Pancreas (tissue), 10 donors: Measurements from ENCODE around the gene DHX34. TPM values are rescaled to one million over a fixed set of nuclear protein-coding genes. Genes with fewer than 3 reads are reported as not detected.
A peak's percentile ranks its signal among the peaks of the same experiment; 100 is the strongest.

Source experiments
- ATAC-seq, 4 donors: fragments of 200-7000 bp; cut with Tn5 transposase; one replicate each; pipeline versions ENCODE4 v1.8.0 to v1.9.1; 2020; ENCODE audit warnings: mild to moderate bottlenecking in 4 of 4, moderate library complexity in 4 of 4
- DNase-seq, 6 donors: peaks; one replicate each; pipeline ENCODE4 v3.0.0-alpha.2; 2020
- FAIRE-seq: peaks from 2 replicates; lab custom pipeline; 2012; peaks lifted over from hg19 to GRCh38; lab: Jason Lieb, UNC
- H3K27ac ChIP-seq, 4 donors: fragments of 200-600 bp; sonication (generic); 1 replicate in 3 of 4; 2 replicates in 1 of 4; pipeline versions ENCODE4 v1.5.0 to v1.8.0; 2020
- H3K27me3 ChIP-seq, 4 donors: fragments of 200-600 bp; one replicate each; pipeline ENCODE4 v1.8.0; 2021
- H3K36me3 ChIP-seq, 3 donors: fragments of 200-600 bp; sonication (generic) in 1 of 3; one replicate each; pipeline versions ENCODE4 v1.5.0 to v1.8.0; 2020 to 2021
- H3K4me1 ChIP-seq, 3 donors: fragments of 200-600 bp; one replicate each; pipeline ENCODE4 v1.8.0; 2021
- H3K4me3 ChIP-seq, 4 donors: fragments of 200-600 bp; sonication (generic) in 2 of 4; one replicate each; pipeline versions ENCODE4 v1.5.0 to v1.8.0; 2020 to 2021
- H3K9me3 ChIP-seq, 4 donors: fragments of 200-600 bp; one replicate each; pipeline ENCODE4 v1.8.0; 2021
- WGBS, 2 donors: extraction: QIAGEN DNeasy Blood & Tissue Kit; methylation state at CpG; one replicate each; pipeline ENCODE4 v1.1.7; 2013; 5-methylcytosine and 5-hydroxymethylcytosine counted together
- intact Hi-C, 3 donors: fragments of 100-400 bp; cut with DNase I; formaldehyde crosslinking; loops; one replicate each; pipeline versions ENCODE4 v1.11.1 to v1.14.2; 2022
- polyA plus RNA-seq, 2 donors: library from polyadenylated mRNA; stranded (reverse); fragments of 200-250 nt; gene quantifications; one replicate each; pipeline ENCODE4 v1.2.3, GENCODE V29; 2013
- total RNA-seq, 6 donors: library from RNA; stranded (reverse); fragmentation: NEBNext Ultra II Directional in 4 of 6; extraction: Animal tissue kit (Norgen Biotek cat#: 25700) in 4 of 6; gene quantifications; one replicate each; pipeline versions ENCODE4 v1.2.1 to v1.2.4, GENCODE V29; 2021 to 2023
- TF ChIP-seq, protein P1 (sequence below), 4 donors: fragments of 200-600 bp; sonication (generic) in 3 of 4; IDR thresholded peaks; one replicate each; pipeline versions ENCODE4 v1.5.0 to v1.8.0; 2021; ENCODE audit warnings: antibody characterized with exemption in 4 of 4
- donor health status: healthy with polysubstance abuse.
- donor health status: DM: no; HTN: no; CAD: no; lungs with moderate emphysema.
- donor health status: DM: no; HTN: no; CAD: no.
- donor health status: control.
- donor health status: control.
- donor health status: Bipolar disorder and iron deficiency.
- donor health status: DM: yes; HTN: yes; CAD: no.
- donor health status: DM: no; HTN: no; CAD: no.
- donor health status: DM: no; HTN: no; CAD: no.
- donor health status: DM: yes; HTN: yes; CAD: no.

DHX34 gene
- total and polyA plus RNA-seq, 8 donors = 3.5 to 23.5 (median 5.9) TPM

DNA sequence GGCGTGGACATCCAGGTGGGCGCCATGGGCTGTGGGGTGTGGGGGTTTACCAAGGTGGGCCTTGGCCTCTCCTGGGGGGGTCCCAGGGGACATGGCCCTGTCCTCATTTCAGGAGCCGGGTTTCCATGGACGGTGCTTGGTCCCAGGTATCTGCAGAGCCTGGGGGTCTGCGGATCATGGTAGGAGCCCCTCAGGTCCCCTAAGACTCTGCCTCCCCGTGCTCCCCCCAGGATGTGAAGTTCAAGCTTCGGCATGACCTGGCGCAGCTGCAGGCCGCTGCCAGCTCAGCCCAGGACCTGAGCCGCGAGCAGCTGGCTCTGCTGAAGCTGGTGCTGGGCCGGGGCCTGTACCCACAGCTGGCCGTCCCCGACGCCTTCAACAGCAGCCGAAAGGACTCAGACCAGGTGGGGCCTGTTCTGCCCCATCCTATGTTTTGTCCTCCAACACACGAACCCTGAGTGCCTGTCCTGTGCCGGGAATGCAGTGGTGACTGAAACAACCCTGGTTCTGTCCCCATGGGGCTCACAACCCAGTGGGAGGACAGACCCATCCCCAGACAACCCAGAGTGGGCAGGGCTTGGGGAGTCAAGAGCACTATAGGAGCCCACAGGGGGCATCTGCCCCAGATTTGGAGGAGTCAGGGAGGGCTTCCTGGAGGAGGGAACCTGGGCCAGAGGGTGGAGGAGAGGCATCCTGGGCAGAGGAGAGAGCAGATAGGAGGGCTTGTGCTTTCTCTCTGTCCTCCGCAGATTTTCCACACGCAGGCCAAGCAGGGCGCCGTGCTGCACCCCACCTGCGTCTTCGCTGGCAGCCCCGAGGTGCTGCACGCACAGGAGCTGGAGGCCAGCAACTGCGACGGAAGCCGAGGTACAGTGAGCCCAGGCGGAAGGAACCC is 26.8 kb downstream of the DHX34 start:
- H3K4me3 ChIP-seq = no peak overlapping the region
- intact Hi-C loops = no loop called here
- 95 to 97% methylated on average over 25 to 30 of the region's 30 CpGs for WGBS, 2 donors
- TF ChIP-seq, protein P1, sequence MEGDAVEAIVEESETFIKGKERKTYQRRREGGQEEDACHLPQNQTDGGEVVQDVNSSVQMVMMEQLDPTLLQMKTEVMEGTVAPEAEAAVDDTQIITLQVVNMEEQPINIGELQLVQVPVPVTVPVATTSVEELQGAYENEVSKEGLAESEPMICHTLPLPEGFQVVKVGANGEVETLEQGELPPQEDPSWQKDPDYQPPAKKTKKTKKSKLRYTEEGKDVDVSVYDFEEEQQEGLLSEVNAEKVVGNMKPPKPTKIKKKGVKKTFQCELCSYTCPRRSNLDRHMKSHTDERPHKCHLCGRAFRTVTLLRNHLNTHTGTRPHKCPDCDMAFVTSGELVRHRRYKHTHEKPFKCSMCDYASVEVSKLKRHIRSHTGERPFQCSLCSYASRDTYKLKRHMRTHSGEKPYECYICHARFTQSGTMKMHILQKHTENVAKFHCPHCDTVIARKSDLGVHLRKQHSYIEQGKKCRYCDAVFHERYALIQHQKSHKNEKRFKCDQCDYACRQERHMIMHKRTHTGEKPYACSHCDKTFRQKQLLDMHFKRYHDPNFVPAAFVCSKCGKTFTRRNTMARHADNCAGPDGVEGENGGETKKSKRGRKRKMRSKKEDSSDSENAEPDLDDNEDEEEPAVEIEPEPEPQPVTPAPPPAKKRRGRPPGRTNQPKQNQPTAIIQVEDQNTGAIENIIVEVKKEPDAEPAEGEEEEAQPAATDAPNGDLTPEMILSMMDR (IDR thresholded peaks at IDR 0.05) = no peak
- H3K9me3 ChIP-seq = no peaks in the 10 kb centered on the region
- DNase-seq (no peak), ATAC-seq (no peak), FAIRE-seq (no peak)
- peaks cover 6 to 57% (median 37%) of the 10 kb centered on the region in 3 donors for H3K36me3 ChIP-seq
- no peaks in the 10 kb centered on the region for H3K4me1 ChIP-seq
- H3K27me3 ChIP-seq = no peaks in the 10 kb centered on the region
- H3K27ac ChIP-seq = no peak overlapping the region

DNA sequence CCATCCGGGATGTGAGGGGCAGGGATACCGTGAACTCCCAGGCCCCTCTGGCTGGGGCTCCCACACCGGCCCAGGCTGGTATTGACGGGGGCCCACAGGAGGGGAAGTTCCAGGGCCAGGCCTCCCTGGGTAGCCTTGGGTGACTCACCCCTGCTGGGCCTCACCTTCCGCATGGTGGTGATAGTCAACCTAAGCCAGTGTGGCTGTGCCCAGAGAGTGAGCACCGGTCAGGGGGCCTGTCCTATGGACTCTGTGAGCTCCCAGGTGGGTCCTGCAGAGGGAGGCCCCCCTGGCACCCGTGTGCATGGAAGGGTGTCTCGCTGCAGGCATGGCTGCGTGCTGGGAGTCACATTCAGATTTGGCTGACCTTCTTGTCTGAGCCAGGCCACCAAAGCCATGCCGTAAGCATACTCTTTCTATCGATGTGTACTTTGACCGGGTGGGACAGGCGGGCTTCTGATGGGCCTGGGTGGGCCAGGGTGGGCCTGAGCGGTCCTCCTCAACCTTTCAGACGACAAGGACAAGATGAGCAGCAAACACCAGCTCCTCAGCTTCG is 27.6 kb downstream of the DHX34 start:
- no peak overlapping the region for H3K27ac ChIP-seq
- H3K36me3 ChIP-seq = peaks cover 6 to 64% (median 44%) of the 10 kb centered on the region in 3 donors
- no peaks in the 10 kb centered on the region for H3K9me3 ChIP-seq
- ATAC-seq (no peak), DNase-seq (no peak), FAIRE-seq (no peak)
- no peaks in the 10 kb centered on the region for H3K4me1 ChIP-seq
- TF ChIP-seq, protein P1 (IDR thresholded peaks at IDR 0.05) = no peak
- no peak overlapping the region for H3K4me3 ChIP-seq
- no peaks in the 10 kb centered on the region for H3K27me3 ChIP-seq
- 78 to 90% methylated on average over 15 to 16 of the region's 16 CpGs for WGBS, 2 donors
- intact Hi-C loops = no loop called here

- intact Hi-C loops = no loop called here
- WGBS, 2 donors = 67 to 72% methylated on average over 16 of the region's 16 CpGs
- Histone ChIP-seq H3K36me3 (peaks cover 6 to 66% (median 44%) of the 10 kb centered on the region in 3 donors), H3K4me1 (no peaks in the 10 kb centered on the region), H3K27ac (no peak overlapping the region), H3K4me3 (no peak overlapping the region), H3K9me3 (no peaks in the 10 kb centered on the region), H3K27me3 (no peaks in the 10 kb centered on the region)
- TF ChIP-seq, protein P1 (IDR thresholded peaks at IDR 0.05) = no peak
- DNase-seq = peak in 3 of 6 donors; percentile 43 to 56 (median 47)
- ATAC-seq = peak in 3 of 4 donors; percentile 25 to 61 (median 30)
- FAIRE-seq = no peak
These were observed 28.1 kb downstream of the DHX34 start for GRCh38 chr19:47377208-47377701.

- ATAC-seq (peak in 2 of 4 donors; percentile 15 to 17), DNase-seq (no peak), FAIRE-seq (no peak)
- intact Hi-C loops = no loop called here
- no peaks in the 10 kb centered on the region for H3K4me1 ChIP-seq
- no peaks in the 10 kb centered on the region for H3K27me3 ChIP-seq
- WGBS, 2 donors = 86 to 89% methylated on average over 12 of the region's 12 CpGs
- peaks cover 6 to 62% (median 44%) of the 10 kb centered on the region in 3 donors for H3K36me3 ChIP-seq
- H3K27ac ChIP-seq = no peak overlapping the region
- no peak overlapping the region for H3K4me3 ChIP-seq
- TF ChIP-seq, protein P1 (IDR thresholded peaks at IDR 0.05) = no peak
- H3K9me3 ChIP-seq = no peaks in the 10 kb centered on the region
These were observed 28.7 kb downstream of the DHX34 start for GRCh38 chr19:47377801-47378200.
